Epidermal melanocyte (primary cell): Measurements from ENCODE around the gene CHFR.
"Not testable (repeated sequence)": the region's sequence is repeated elsewhere in the genome, so short reads cannot be mapped to it uniquely, and the experiment has no call there.

Source experiments
- DNase-seq: peaks from one replicate; pipeline ENCODE4 v3.0.0; 2011; ENCODE audit warnings: low spot score; ENCODE audit not compliant: insufficient read length

Gene CHFR

DNA sequence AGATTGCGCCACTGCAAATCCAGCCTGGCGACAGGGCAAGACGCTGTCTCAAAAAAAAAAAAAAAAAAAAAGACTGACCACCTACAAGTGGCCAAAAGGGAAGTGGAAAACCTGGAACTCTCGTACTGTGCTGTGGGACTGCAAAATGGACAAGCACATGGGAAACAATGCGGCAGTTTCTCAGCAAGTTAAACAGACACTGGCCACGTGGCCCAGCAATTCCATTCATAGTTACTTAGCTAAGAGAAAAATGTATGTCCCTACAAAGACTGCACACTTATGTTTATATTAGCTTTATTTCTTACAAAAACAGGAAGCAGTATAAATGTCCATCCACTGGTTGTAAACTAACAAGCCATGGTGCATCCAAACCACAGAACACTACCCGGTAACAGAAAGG is 5.6 kb downstream of the CHFR start:
- DNase-seq: no peak

DNA sequence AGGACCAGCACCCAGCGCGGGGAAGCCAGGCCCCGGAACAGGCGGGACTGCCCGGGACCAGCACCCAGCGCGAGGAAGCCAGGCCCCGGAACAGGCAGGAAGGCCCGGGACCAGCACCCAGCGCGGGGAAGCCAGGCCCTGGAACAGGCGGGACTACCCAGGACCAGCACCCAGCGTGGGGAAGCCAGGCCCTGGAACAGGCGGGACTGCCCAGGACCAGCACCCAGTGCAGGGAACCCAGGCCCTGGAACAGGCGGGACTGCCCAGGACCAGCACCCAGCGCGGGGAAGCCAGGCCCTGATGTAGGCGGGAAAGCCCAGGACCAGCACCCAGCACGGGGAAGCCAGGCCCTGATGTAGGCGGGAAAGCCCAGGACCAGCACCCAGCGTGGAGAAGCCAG is 12.8 kb downstream of the CHFR start:
- DNase-seq: not testable (repeated sequence)

DNA sequence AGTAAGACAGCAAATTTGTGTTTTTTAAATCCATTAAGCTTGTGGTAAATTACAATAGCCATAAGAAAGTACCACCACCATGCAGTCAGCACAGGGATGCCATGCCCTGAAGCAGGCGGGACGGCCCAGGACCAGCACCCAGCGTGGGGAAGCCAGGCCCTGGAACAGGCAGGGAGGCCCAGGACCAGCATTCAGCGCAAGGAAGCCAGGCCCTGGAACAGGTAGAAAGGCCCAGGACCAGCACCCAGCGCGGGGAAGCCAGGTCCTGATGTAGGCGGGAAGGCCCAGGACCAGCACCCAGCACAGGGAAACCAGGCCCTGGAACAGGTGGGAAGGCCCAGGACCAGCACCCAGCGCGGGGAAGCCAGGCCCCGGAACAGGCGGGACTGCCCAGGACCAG is 13.2 kb downstream of the CHFR start:
- DNase-seq: no peak

DNA sequence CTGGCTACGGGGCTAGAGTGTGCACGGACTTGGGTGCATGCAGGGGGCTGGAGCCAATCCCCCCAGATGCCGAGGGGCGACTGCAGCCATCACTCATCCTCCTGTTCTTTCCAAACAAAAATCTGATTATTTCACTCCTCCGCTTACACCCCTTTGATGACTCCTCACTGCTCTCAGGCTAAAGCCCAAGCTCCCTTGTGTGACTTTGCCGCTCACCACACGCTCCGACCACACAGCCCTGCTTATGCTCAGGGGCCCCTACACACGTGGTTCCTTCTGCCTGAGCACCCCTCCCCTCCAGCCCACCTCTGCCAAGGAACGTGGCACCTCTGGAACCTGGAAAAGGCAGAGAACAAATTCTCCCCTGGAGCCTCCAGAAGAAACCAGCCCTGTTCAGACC is 13.7 kb downstream of the CHFR start:
- DNase-seq: no peak

DNA sequence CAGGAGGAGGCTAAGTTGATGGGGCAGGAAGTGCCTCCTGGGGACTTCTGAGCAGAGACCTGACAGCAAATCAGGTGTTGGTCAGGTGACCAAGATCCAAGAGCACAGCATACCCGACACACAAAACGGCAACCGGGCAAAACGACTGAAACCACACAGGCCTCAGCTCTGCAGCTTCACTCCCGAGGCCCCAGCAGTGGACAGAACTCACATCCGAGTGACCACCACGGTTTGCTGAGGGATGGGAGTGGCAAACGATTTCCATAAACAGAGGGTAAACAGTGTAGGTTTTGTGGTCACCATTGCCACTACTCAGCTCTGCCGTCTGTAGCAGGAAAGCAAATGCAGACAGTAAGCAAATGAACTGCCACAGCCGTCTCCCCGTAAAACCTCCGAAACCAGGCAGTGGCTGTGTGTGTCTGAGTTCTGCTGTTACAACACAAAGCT is 14.4 kb downstream of the CHFR start:
- no peak for DNase-seq

DNA sequence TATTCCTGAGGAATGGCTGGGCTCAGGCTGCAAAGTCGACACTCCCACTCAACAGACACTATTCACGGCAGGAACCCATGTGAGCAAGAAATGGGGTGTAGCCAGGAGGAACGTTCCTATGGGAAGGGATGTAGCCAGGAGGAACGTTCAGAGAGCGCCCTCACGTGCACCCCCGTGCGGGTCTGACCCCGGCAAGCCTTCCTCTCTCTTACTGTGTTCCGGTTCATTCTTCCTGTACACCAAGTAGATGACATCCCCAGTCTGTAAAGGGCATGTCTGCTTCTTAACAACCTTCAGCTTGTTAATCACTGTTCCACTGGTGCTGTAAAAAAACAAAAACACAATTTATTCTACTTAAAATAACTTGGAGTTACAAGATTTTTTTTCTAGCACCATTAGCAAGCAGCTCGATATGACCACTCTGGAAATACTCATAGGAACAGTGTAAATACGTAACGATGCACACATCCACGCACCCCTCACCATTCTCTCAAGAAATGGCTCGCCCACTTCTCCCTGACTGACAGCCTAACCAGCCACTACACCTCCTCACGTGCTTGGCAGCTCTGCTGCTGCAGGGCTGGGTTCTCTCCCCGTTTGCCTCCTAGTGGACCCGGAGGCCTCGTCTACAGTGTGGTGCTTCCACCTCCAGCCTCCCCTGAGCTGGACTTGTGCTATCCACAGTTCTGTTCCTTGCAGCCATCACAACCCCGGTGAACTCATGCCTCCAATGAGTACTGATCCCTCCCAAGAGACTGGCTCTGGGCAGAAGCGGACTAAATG is 15.1 kb downstream of the CHFR start:
- DNase-seq: no peak

DNA sequence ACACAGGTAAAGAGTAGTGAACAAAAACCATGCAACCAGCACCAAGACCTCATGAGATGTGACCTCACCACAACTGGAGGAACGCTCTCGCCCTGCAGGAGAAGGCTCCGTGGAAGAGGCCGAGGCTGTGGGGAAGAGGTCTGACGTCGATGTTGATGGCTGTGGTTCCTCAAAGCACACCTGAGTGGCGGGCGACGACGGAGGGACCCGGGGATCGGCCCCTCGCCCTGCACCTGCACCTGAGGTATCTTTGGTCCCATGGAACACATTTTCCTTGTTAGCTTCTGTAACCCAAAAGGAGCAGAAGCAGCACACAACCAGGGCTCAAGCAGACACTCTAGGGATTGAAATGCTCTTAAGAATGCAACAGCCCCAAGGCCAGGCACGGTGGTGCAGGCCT is 17.9 kb downstream of the CHFR start:
- no peak for DNase-seq

DNA sequence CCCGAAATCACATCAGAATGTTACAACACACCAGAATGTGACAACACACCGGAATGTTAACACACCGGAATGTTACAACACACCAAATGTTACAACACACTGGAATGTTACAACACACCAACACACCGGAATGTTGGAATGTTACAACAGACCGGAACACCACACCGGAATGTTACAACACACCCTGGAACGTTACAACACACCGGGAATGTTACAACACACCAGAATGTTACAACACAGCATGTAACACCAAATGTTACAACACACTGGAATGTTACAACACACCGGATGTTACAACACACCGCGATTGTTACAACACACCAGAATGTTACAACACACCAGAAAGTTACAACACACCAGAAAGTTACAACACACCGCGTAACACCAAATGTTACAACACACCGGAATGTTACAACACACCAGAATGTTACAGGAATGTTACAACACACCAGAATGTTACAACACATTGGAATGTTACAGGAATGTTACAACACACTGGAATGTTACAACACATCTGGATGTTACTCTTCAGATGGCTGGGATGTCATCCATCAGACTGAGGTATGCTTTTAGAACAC is 21.1 kb downstream of the CHFR start:
- DNase-seq: no peak

DNA sequence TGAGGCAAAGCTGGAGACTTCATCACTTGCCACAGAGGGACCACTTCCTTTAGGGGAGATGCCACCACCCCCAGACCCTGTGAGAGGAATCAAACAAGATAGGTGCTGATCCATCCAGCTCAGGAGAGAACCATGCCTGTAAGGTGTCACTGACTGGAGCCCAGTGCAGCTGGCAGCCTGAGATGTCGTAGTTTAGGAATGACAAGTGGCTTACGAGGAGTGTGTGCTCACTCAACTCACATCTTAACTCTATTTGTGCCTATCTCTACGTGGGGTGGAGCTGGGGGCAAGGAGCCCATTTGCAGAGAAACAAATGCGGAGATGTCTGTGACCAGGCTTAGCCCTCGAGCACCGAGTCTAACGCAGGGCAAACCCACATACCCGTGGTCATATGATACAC is 25.8 kb downstream of the CHFR start:
- no peak for DNase-seq

DNA sequence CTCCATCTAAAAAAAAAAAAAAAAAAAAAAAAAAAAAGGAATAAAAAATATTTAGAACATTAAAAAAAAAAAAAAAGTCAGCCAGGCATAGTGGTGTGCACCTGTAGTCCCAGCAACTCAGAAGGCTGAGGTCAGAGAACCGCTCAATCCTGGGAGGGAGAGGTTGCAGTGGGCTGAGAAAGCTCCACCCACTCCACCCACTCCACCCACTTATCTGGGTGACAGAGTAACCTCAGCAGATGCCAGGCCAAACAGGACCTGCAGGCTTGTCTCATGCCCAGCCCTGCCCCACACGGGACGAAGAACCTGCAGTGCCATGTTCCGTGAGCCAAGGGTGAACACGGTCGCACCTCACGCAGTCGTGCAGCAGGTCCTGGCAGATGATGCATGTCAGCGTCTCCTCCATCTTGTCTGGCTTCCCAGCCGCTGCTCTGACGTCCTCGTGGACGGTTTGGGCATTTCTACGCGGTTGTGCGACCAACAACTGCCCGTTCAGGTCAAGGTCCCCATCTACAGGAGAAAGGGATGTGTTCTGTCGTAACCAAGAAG is 28.6 kb downstream of the CHFR start:
- no peak for DNase-seq

DNA sequence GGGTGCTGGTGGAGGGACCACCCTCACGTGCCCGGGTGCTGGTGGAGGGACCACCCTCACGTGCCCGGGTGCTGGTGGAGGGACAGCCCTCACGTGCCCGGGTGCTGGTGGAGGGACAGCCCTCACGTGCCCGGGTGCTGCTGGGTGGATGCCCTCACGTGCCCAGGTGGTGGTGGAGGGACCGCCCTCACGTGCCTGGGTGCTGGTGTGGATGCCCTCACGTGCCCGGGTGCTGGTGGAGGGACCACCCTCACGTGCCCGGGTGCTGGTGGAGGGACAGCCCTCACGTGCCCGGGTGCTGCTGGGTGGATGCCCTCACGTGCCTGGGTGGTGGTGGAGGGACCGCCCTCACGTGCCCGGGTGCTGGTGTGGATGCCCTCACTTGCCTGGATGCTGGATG is 30.4 kb downstream of the CHFR start:
- not testable (repeated sequence) for DNase-seq

DNA sequence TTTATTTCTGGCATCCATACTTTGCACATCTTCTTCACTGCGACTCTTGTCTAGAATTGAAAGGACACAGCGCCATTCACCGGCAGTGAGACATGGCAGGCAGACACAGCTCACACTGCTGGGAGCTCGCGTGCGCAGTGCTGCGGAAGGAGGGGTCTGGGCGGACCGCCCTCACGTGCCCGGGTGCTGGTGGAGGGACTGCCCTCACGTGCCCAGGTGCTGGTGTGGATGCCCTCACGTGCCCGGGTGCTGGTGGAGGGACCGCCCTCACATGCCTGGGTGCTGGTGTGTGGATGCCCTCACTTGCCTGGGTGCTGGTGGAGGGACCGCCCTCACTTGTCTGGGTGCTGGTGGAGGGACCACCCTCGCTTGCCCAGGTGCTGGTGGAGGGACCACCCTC is 30.8 kb downstream of the CHFR start:
- no peak for DNase-seq

DNA sequence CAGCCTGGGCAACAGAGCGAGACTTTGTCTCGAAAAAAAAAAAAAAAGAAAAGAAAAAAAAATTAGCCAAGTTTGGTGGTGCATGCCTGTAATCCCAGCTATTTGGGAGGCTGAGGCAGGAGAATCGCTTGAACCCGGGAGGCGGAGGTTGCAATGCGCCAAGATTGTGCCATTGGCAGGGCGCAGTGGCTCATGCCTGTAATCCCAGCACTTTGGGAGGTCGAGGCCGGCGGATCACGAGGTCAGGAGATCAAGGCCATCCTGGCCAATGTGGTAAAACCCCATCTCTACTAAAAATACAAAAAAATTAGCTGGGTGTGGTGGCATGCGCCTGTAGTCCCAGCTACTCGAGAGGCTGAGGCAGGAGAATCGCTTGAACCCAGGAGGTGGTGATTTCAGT is 32.2 kb downstream of the CHFR start:
- not testable (repeated sequence) for DNase-seq

DNA sequence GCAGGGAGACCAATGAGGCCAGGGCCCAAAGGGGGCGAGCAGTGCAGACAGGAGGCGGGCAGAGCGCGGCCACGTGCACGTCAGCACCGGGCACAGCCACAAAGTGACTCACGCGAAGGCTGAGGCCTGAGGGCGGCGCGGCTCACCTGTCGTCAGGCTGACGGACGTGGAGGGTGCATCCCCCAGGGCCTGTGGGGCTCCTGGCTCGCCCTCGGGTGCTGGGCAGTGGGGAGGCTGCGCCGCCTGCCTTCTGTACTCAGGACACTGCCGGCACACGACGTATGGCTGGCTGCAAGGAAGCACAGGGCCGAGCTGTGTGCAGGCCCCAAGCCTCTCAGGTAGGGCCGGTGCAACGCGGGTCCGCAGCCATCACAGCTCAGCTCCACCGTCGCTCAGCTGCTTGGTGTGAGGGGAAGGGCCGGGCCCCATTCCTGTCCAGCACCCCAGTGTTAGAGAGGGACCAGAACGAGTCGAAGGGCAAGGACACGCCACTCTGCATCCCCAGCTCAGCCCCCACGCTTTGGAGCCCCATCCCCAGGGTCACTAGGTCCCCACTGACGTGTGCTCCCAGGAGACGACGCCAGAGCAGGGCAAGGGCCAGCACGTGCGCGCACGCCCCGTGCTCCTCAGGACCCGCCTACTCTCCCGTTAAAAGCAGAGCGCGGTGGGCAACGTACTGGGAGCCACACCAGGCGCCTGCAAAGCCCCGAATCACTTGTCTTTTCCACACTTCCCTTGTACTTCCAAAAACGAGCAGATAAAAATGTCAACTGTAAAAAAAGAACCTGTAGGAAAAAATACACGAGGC is 33.9 kb downstream of the CHFR start:
- DNase-seq: no peak

DNA sequence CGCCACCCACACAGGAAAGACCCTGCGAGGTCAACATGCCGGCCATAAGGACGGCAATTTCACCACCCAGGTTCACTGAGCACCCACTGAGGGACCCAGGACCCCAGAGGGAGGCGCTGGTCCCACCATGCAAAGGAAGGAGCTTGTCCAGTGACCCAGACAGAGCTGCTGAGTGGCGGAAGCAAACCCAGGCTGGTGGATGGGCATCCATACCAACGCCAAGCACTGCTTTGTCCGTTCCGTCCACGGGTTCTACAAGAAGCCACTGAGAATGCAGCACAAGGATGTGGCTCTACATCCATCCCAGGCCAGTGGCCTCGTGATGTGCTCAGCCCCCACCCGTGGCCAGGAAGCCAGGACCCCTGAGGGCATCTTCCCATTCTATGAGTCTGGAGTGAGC is 34.9 kb downstream of the CHFR start:
- DNase-seq: no peak

DNA sequence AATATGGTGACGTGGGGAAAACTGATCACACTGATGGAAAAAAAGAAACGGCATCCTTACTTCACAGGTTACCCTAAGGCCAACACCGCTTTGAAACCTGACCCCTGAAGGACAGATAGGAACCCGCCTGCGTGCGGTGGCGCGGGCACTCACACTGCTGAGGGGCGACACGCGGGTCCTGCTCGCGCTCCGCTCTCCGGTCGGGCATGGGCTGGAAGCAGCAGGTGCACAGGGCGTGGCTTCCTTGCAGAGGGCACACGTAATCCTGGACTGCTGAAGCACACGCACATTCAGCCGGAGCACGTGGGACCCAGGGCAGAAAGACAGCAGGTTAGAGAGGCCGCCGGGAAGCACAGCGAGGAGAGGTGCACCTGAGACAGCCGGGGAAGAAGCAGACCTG is 35.9 kb downstream of the CHFR start:
- DNase-seq: no peak

DNA sequence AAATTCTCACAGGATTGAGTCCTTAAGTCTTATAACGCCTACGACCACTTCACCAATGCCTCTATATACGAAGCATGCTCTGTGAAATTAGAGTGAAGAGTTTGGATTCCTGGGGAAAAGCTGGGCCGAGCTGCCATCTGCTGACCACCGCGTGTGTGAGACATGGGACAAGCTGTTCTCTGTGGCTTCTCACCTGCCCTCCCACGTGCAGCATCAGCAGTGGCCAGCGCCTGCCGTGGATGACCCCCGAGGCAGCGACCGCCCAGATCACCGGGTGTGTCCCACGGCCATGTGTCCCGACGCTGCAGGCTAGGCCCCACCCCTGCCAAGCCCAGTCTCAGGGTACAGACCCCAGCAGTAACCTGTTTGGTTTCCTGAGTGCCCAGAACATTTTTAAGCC is 37.1 kb downstream of the CHFR start:
- no peak for DNase-seq

DNA sequence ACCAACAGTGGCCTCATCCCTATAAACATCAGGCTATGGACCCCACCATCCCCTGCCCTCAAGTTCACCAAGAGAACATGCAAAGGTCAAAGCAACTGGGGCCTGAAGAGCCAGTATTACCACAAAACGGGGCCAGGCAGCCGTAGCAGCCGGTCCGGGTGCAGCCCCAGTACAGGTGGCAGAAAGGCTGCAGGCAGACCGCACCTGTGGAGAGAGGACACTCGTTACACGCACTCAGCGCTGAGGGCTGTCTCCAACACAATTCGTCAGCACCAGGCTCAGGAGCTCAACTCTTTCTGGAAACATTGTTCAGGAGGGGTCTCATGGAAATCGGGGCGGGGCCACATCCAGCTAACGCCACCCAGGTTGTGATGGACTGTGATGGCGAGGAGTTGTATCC is 38.9 kb downstream of the CHFR start:
- no peak for DNase-seq

DNA sequence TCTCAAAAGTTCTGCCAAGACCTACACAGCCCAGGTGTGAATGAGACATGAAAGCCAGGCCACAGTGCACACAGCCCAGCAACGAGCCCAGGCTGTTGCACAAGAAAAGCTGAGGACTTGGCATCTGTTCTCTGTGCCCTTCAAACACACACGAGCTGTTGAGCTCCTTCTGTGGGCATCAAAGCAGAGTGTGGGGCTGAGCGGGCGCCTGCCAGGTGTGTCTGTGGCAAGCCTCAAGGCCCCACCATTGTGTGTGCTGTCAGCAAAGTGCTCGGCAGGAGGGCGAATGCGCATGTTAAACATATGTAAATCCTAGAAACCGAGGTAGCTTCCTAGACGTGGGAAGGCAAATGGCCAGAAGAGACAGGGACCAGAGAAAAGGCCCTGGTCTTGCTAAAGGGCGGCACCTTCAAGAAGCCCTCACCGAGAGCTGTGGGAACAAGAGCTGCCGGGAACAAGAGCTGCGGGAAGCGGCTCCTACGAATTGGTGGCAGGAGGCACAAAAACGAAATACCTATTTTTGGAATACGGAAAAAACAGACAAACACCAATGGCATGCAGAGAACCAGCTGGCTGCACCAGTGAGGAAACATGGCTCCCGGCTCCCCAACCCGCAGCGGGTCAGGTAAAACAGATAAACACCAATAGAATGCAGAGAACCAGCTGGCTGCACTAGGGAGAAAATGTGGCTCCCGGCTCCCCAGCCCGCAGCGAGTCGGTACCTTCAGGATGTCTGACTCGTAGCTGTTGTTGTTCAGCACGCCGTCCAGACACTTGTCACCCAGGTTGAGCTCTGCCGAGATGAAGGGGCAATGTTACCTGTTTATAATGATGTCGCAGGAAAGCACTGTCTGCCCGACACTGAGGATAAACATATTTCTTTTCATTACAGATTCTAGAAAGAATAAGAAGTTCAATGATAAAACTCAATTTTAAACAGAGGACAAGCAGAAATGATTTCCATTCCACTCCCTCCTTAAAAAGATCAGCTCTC is 39.7 kb downstream of the CHFR start:
- DNase-seq: no peak

DNA sequence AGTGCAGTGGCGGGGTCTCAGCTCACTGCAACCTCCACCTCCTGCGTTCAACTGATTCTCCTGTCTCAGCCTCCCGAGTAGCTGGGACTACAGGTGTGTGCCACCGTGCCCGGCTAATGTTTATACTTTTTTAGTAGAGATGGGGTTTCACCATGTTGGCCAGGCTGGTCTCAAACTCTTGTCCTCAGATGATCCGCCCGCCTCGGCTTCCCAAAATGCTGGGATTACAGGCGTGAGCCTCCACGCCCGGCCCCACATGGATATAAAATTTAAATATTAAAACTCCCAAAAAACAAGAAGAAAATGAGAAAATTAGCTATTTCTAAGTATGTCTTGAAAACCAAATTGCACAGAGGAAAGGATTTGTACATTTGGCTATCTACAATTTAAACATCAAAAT is 42.7 kb downstream of the CHFR start:
- DNase-seq: not testable (repeated sequence)

DNA sequence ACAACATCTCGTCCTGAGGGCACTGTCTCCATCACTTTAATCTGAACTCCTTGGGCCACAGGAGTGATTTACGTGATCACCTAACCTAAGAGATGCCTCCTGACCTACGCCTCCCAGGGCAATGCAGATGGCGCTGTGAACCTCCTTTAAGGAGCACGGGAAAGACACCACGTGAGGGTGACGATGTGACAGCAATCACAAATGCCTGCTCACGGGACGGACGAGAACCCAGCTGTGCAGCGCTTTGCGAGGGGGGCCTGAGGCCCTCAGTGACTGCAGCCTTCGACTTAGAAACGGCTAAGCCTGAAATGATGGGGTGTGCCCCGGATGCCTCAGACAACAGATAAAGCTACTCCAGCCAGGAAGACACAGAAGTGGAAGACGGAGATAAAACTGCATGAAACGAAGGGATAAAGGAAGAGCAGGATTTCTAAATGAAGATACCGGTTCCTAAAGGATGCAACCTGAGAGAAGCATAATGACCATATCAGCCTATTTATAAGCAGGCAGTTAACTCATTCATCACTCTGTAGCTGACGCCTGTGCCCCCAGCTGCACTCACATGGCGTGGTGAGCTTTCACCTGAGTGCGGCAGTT is 44.9 kb downstream of the CHFR start:
- no peak for DNase-seq
